ENCODE measurements around the gene TMEM37. TPM values are rescaled to one million over a fixed set of nuclear protein-coding genes. Genes with fewer than 3 reads are reported as not detected.

The TMEM37 gene
- total RNA-seq, 1 experiment from 2014 or later: 4.2 TPM

DNA sequence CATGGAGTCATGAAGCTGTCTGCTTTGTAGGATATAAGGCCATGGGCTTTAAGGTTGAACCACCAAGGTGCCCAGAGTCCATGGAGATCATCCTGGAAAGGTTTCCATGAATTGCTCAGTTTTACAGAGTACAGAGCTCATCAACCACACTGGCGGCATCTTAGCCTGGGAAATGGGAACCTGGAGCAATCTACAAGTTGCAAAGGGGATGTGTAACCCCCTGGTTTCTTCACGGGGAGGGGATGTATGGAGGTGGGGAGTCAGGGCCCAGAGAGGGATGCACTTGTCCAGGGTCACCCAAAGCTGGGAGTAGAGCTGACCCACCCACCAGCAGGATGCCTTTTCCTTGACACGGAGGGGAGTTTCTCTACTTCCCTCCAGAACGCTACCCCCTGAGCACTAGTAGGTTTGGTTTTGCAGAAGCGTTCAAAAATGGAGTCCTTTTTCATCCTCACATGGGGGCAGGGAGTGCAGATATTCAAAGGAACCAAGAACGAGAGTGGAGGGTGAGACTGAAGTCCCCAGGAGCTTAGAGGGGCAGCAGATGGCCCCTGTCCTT is 7.2 kb downstream of the TMEM37 start:
- H3K18ac ChIP-seq (ENCODE audit: insufficient read length, low read depth, low read length): no peak overlapping the region
- H3K27me3 Mint-ChIP-seq (ENCODE audit: low read depth): peaks cover 3% of the 10 kb centered on the region
- H3K4me1 ChIP-seq (ENCODE audit: insufficient read depth, low read length): no peaks in the 10 kb centered on the region
- no peak overlapping the region for H3K14ac ChIP-seq (ENCODE audit: insufficient read depth, low read length)
- no peaks in the 10 kb centered on the region for H3K27me3 ChIP-seq (ENCODE audit: insufficient read depth, low read length)
- H2BK5ac ChIP-seq (ENCODE audit: insufficient read length, low read length): no peak overlapping the region
- no peak overlapping the region for H4K8ac ChIP-seq (replicated peaks; ENCODE audit: insufficient read length, low read depth, low read length)
- H3K23me2 ChIP-seq (ENCODE audit: insufficient read length, low read depth, low read length, poor library complexity, severe bottlenecking): no peaks in the 10 kb centered on the region
- peaks cover 2 to 8% (median 7%) of the 10 kb centered on the region in 3 experiments; a peak in 4 of 7 replicates for H3K36me3 Mint-ChIP-seq (ENCODE audit: insufficient read depth in 1 of 3, low read depth in 3 of 3)
- H3K79me1 ChIP-seq (ENCODE audit: insufficient read depth, low read depth, low read length, poor library complexity, severe bottlenecking): no peaks in the 10 kb centered on the region
- H2BK120ac ChIP-seq (ENCODE audit: low read depth, low read length, poor library complexity, severe bottlenecking): no peak overlapping the region
- TF ChIP-seq, protein P1, sequence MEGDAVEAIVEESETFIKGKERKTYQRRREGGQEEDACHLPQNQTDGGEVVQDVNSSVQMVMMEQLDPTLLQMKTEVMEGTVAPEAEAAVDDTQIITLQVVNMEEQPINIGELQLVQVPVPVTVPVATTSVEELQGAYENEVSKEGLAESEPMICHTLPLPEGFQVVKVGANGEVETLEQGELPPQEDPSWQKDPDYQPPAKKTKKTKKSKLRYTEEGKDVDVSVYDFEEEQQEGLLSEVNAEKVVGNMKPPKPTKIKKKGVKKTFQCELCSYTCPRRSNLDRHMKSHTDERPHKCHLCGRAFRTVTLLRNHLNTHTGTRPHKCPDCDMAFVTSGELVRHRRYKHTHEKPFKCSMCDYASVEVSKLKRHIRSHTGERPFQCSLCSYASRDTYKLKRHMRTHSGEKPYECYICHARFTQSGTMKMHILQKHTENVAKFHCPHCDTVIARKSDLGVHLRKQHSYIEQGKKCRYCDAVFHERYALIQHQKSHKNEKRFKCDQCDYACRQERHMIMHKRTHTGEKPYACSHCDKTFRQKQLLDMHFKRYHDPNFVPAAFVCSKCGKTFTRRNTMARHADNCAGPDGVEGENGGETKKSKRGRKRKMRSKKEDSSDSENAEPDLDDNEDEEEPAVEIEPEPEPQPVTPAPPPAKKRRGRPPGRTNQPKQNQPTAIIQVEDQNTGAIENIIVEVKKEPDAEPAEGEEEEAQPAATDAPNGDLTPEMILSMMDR (conservative IDR thresholded peaks at IDR 0.05): no peak
- H4K20me1 ChIP-seq (ENCODE audit: control insufficient read depth, insufficient read depth, insufficient read length): no peaks in the 10 kb centered on the region
- no peak overlapping the region for H3K4ac ChIP-seq (ENCODE audit: low read depth, low read length)
- peaks cover 22 to 26% of the 10 kb centered on the region in 2 experiments for H3K4me1 Mint-ChIP-seq
- no CpG with 5 or more reads among the region's 6 CpGs for WGBS (ENCODE audit: extremely low coverage, insufficient read length, low lambda C conversion rate)
- H3K56ac ChIP-seq (ENCODE audit: insufficient read length, low read depth, low read length): no peak overlapping the region
- no peak overlapping the region for H4K5ac ChIP-seq (ENCODE audit: insufficient read length, low read depth, low read length)
- no peaks in the 10 kb centered on the region for H3K9me3 Mint-ChIP-seq
- H2BK20ac ChIP-seq (ENCODE audit: low read depth, low read length, poor library complexity, severe bottlenecking): no peak overlapping the region
- H3K27ac Mint-ChIP-seq: peak overlapping the region in 1 of 3 experiments; percentile 65; a peak in 1 of 7 replicates
- H3K23ac ChIP-seq (ENCODE audit: insufficient read length, low read depth, low read length): no peak overlapping the region
- no peak overlapping the region for H3K4me3 Mint-ChIP-seq
- H4K91ac ChIP-seq (ENCODE audit: insufficient read length, low read depth, low read length): no peak overlapping the region
- no peak overlapping the region for H3T11ph ChIP-seq (ENCODE audit: low read length)
- no peak overlapping the region for H2BK15ac ChIP-seq (ENCODE audit: low read depth, low read length)
- H2AFZ ChIP-seq (ENCODE audit: low read length): no peak overlapping the region
- H3K79me2 ChIP-seq (ENCODE audit: insufficient read depth, low read length): no peaks in the 10 kb centered on the region
- no peak overlapping the region for H2BK12ac ChIP-seq (ENCODE audit: insufficient read length, low read depth, low read length)
- no peaks in the 10 kb centered on the region for H3K9me3 ChIP-seq (ENCODE audit: control insufficient read depth, low read depth, low read length)
- H3K4me2 ChIP-seq (ENCODE audit: insufficient read depth, insufficient read length, low read length): no peak overlapping the region
- no peak overlapping the region for H2AK5ac ChIP-seq (ENCODE audit: insufficient read length, low read length)
- DNase-seq: peak; percentile 14
- no peak overlapping the region for H3K27ac ChIP-seq (ENCODE audit: insufficient read length, low read depth, low read length)
- no peak overlapping the region for H3K9ac ChIP-seq (ENCODE audit: extremely low read depth, insufficient read length, low read length)
